ENCODE data around the gene P3H4. TPM values are rescaled to one million over a fixed set of nuclear protein-coding genes. Genes with fewer than 3 reads are reported as not detected.
"Not testable (repeated sequence)": the region's sequence is repeated elsewhere in the genome, so short reads cannot be mapped to it uniquely, and the experiment has no call there.

Gene P3H4
- total RNA-seq, 1 experiment from 2014 or later, result 24.0 TPM

DNA sequence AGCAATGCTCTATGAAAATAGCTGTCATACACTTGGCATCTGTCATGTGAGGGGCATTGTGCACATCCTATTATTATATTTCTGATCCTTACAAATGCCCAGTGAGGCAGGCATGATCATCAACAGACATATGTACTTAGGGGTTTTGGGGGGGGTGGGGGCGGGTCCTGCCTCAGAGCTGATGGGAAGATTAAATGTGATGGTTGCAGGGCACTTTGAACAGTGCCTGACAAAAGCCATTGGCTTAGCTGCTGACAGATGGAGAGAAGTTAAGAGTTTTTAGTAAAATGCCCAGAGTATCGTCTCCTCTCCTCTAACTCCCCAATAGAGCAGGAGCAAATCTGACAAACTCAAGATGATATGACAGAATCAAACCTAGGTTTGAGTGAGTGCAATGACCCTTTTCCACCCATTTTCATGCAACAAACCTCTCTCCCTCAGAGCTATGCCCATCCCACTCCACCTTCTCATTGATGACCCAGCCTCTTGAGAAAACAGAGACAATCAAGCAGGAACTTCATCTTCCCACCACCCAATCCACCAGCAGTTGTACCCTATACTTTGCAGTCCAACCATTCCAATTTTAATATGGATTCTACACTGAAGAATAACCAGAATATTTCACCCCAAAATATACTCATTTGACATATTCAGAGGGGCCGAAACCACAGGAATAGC is 48.6 kb upstream of the P3H4 start:
- H3K23ac ChIP-seq (ENCODE audit: insufficient read length, low read depth, low read length), result no peak overlapping the region
- no peak overlapping the region for H3K9ac ChIP-seq (ENCODE audit: extremely low read depth, insufficient read length, low read length)
- H4K5ac ChIP-seq (ENCODE audit: insufficient read length, low read depth, low read length), result no peak overlapping the region
- peak overlapping the region in 2 of 3 experiments; percentile 3 to 84; a peak in 3 of 7 replicates for H3K27ac Mint-ChIP-seq
- H3K4me1 ChIP-seq (ENCODE audit: insufficient read depth, low read length), result peaks cover 5% of the 10 kb centered on the region; the same call in 1 of the 2 replicates
- no CpG with 5 or more reads among the region's 3 CpGs for WGBS (ENCODE audit: extremely low coverage, insufficient read length, low lambda C conversion rate)
- H4K91ac ChIP-seq (ENCODE audit: insufficient read length, low read depth, low read length), result no peak overlapping the region
- H3T11ph ChIP-seq (ENCODE audit: low read length), result no peak overlapping the region
- no peak overlapping the region for H2AK5ac ChIP-seq (ENCODE audit: insufficient read length, low read length)
- no peak overlapping the region for H3K14ac ChIP-seq (ENCODE audit: insufficient read depth, low read length)
- H3K79me1 ChIP-seq (ENCODE audit: insufficient read depth, low read depth, low read length, poor library complexity, severe bottlenecking), result peaks cover 2% of the 10 kb centered on the region
- H3K36me3 Mint-ChIP-seq (ENCODE audit: insufficient read depth in 1 of 3, low read depth in 3 of 3), result peaks cover 0 to 7% (median 2%) of the 10 kb centered on the region in 3 experiments; a peak in 3 of 7 replicates
- H3K4me2 ChIP-seq (ENCODE audit: insufficient read depth, insufficient read length, low read length), result peak overlapping the region; percentile 8
- H3K4me3 Mint-ChIP-seq, result peak overlapping the region in 1 of 2 experiments; percentile 20; a peak in 3 of 5 replicates
- H3K4ac ChIP-seq (ENCODE audit: low read depth, low read length), result no peak overlapping the region
- no peaks in the 10 kb centered on the region for H3K27me3 Mint-ChIP-seq (ENCODE audit: low read depth)
- no peaks in the 10 kb centered on the region for H3K9me3 Mint-ChIP-seq
- H3K23me2 ChIP-seq (ENCODE audit: insufficient read length, low read depth, low read length, poor library complexity, severe bottlenecking), result peaks cover 16% of the 10 kb centered on the region
- no peak overlapping the region for H2AFZ ChIP-seq (ENCODE audit: low read length)
- H4K8ac ChIP-seq (replicated peaks; ENCODE audit: insufficient read length, low read depth, low read length), result no peak overlapping the region
- no peak overlapping the region for H3K27ac ChIP-seq (ENCODE audit: insufficient read length, low read depth, low read length)
- no peak overlapping the region for H2BK20ac ChIP-seq (ENCODE audit: low read depth, low read length, poor library complexity, severe bottlenecking)
- H3K9me3 ChIP-seq (ENCODE audit: control insufficient read depth, low read depth, low read length), result no peaks in the 10 kb centered on the region
- H3K18ac ChIP-seq (ENCODE audit: insufficient read length, low read depth, low read length), result no peak overlapping the region
- H2BK120ac ChIP-seq (ENCODE audit: low read depth, low read length, poor library complexity, severe bottlenecking), result no peak overlapping the region
- H2BK15ac ChIP-seq (ENCODE audit: low read depth, low read length), result no peak overlapping the region
- H2BK5ac ChIP-seq (ENCODE audit: insufficient read length, low read length), result no peak overlapping the region
- peaks cover 15% of the 10 kb centered on the region; the same call in 1 of the 2 replicates for H3K79me2 ChIP-seq (ENCODE audit: insufficient read depth, low read length)
- peaks cover 23 to 31% of the 10 kb centered on the region in 2 experiments for H3K4me1 Mint-ChIP-seq
- no peak for DNase-seq
- no peak overlapping the region for H2BK12ac ChIP-seq (ENCODE audit: insufficient read length, low read depth, low read length)
- H4K20me1 ChIP-seq (ENCODE audit: control insufficient read depth, insufficient read depth, insufficient read length), result no peaks in the 10 kb centered on the region
- TF ChIP-seq, protein P1, sequence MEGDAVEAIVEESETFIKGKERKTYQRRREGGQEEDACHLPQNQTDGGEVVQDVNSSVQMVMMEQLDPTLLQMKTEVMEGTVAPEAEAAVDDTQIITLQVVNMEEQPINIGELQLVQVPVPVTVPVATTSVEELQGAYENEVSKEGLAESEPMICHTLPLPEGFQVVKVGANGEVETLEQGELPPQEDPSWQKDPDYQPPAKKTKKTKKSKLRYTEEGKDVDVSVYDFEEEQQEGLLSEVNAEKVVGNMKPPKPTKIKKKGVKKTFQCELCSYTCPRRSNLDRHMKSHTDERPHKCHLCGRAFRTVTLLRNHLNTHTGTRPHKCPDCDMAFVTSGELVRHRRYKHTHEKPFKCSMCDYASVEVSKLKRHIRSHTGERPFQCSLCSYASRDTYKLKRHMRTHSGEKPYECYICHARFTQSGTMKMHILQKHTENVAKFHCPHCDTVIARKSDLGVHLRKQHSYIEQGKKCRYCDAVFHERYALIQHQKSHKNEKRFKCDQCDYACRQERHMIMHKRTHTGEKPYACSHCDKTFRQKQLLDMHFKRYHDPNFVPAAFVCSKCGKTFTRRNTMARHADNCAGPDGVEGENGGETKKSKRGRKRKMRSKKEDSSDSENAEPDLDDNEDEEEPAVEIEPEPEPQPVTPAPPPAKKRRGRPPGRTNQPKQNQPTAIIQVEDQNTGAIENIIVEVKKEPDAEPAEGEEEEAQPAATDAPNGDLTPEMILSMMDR (conservative IDR thresholded peaks at IDR 0.05), result no peak
- H3K56ac ChIP-seq (ENCODE audit: insufficient read length, low read depth, low read length), result no peak overlapping the region
- no peaks in the 10 kb centered on the region for H3K27me3 ChIP-seq (ENCODE audit: insufficient read depth, low read length)

DNA sequence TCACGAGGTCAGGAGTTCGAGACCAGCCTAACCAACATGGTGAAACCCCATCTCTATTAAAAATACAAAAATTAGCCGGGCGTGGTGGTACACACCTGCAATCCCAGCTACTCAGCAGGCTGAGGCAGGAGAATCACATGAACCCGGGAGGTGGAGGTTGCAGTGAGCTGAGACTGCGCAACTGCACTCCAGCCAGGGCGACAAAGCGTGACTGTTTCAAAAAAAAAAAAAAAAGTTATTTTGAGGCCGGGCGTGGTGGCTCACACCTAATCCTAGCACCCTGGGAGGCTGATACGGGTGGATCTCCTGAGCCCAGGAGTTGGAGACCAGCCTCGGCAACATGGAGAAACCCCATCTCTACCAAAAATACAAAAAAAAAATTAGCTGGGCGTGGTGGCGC is 39.6 kb upstream of the P3H4 start:
- H4K5ac ChIP-seq (ENCODE audit: insufficient read length, low read depth, low read length); H4K20me1 ChIP-seq (ENCODE audit: control insufficient read depth, insufficient read depth, insufficient read length); H3K9me3 Mint-ChIP-seq; H2BK15ac ChIP-seq (ENCODE audit: low read depth, low read length); H3T11ph ChIP-seq (ENCODE audit: low read length); H3K79me1 ChIP-seq (ENCODE audit: insufficient read depth, low read depth, low read length, poor library complexity, severe bottlenecking); H3K9me3 ChIP-seq (ENCODE audit: control insufficient read depth, low read depth, low read length); H3K4me1 ChIP-seq (ENCODE audit: insufficient read depth, low read length); H2AK5ac ChIP-seq (ENCODE audit: insufficient read length, low read length); H3K9ac ChIP-seq (ENCODE audit: extremely low read depth, insufficient read length, low read length); H2BK5ac ChIP-seq (ENCODE audit: insufficient read length, low read length); H3K27ac ChIP-seq (ENCODE audit: insufficient read length, low read depth, low read length); H3K79me2 ChIP-seq (ENCODE audit: insufficient read depth, low read length); DNase-seq; H2BK12ac ChIP-seq (ENCODE audit: insufficient read length, low read depth, low read length); H3K56ac ChIP-seq (ENCODE audit: insufficient read length, low read depth, low read length); H4K8ac ChIP-seq (replicated peaks; ENCODE audit: insufficient read length, low read depth, low read length); H3K4ac ChIP-seq (ENCODE audit: low read depth, low read length); H3K23ac ChIP-seq (ENCODE audit: insufficient read length, low read depth, low read length); H2AFZ ChIP-seq (ENCODE audit: low read length); H2BK120ac ChIP-seq (ENCODE audit: low read depth, low read length, poor library complexity, severe bottlenecking); H2BK20ac ChIP-seq (ENCODE audit: low read depth, low read length, poor library complexity, severe bottlenecking); H4K91ac ChIP-seq (ENCODE audit: insufficient read length, low read depth, low read length); H3K4me3 Mint-ChIP-seq; H3K27ac Mint-ChIP-seq; H3K14ac ChIP-seq (ENCODE audit: insufficient read depth, low read length); H3K4me1 Mint-ChIP-seq; H3K18ac ChIP-seq (ENCODE audit: insufficient read length, low read depth, low read length); H3K27me3 Mint-ChIP-seq (ENCODE audit: low read depth); H3K23me2 ChIP-seq (ENCODE audit: insufficient read length, low read depth, low read length, poor library complexity, severe bottlenecking); H3K27me3 ChIP-seq (ENCODE audit: insufficient read depth, low read length); H3K4me2 ChIP-seq (ENCODE audit: insufficient read depth, insufficient read length, low read length): not testable (repeated sequence)
- H3K36me3 Mint-ChIP-seq (ENCODE audit: insufficient read depth in 1 of 3, low read depth in 3 of 3), result peaks cover 5 to 30% (median 26%) of the 10 kb centered on the region in 3 experiments; a peak in 5 of 7 replicates
- WGBS (ENCODE audit: extremely low coverage, insufficient read length, low lambda C conversion rate), result no CpG with 5 or more reads among the region's 14 CpGs

Data from H9 (cell line).